ENCODE results near the gene LRRC8E. TPM values are rescaled to one million over a fixed set of nuclear protein-coding genes. Genes with fewer than 3 reads are reported as not detected.

Gene LRRC8E
- total RNA-seq, 2 donors from 2014 or later, result 2.8 to 3.4 TPM

DNA sequence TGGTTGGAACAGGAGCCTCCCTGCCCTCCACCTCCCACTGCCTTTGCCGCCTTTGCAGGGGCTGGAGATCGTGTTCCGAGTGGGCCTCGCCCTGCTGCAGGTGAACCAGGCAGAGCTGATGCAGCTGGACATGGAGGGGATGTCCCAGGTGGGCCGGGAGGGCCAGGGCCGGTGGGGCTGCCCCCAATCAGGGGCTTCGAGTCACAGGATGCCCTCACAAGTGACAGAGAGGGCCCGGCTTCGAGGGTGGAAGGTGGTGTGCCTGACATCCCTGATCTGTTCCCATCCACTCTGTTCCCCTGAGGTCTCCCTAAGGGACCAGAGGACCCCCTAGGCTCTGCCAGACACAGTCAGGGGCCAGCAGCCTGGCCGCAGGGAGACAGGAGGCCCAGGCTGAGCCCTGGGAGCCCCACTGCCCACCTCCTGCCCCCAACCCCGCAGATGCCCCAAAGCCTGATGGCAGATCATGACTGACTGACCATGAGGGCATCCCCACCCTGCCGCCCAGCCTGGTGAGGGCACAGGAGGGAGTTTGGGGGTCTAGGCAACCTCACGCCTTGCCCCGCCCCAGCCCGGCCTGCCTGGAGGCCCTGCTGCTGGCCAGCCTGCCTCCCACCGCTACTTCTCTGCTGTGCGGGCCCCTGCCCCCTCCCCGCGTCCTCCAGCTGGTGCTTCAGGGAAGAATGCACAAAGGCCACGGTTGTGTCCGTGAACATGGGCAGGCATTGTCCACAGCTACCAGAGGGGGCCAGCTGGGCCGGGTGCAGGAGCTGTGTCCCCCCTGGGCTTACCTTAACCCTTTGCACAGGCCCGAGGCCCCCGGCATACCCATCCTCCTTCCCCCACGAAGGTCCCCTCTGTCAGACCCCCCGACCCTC lies 36.4 kb upstream of the LRRC8E start:
- Histone ChIP-seq H3K27me3 (ENCODE audit: control insufficient read depth, insufficient read depth, low read length, poor library complexity, severe bottlenecking) (peaks cover 5% of the 10 kb centered on the region), H3K36me3 (ENCODE audit: control insufficient read depth, insufficient read depth, low read length) (no peaks in the 10 kb centered on the region), H3K4me3 (ENCODE audit: low read length) (no peak overlapping the region), H3K9me3 (ENCODE audit: control insufficient read depth, low read length) (no peaks in the 10 kb centered on the region), H3K9ac (ENCODE audit: extremely low read depth, low read length, poor library complexity, severe bottlenecking) (no peak overlapping the region), H3K27ac (ENCODE audit: low read depth, low read length) (peak overlapping the region; percentile 17), H3K4me1 (ENCODE audit: control insufficient read depth, insufficient read depth, low read length) (peaks cover 3% of the 10 kb centered on the region)
- peaks cover 3% of the 10 kb centered on the region for H3K4me1 Mint-ChIP-seq
- no peak overlapping the region for H3K4me3 Mint-ChIP-seq
- TF ChIP-seq, protein P1, sequence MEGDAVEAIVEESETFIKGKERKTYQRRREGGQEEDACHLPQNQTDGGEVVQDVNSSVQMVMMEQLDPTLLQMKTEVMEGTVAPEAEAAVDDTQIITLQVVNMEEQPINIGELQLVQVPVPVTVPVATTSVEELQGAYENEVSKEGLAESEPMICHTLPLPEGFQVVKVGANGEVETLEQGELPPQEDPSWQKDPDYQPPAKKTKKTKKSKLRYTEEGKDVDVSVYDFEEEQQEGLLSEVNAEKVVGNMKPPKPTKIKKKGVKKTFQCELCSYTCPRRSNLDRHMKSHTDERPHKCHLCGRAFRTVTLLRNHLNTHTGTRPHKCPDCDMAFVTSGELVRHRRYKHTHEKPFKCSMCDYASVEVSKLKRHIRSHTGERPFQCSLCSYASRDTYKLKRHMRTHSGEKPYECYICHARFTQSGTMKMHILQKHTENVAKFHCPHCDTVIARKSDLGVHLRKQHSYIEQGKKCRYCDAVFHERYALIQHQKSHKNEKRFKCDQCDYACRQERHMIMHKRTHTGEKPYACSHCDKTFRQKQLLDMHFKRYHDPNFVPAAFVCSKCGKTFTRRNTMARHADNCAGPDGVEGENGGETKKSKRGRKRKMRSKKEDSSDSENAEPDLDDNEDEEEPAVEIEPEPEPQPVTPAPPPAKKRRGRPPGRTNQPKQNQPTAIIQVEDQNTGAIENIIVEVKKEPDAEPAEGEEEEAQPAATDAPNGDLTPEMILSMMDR (conservative IDR thresholded peaks at IDR 0.05), result no peak
- WGBS, 2 experiments (ENCODE audit: insufficient coverage in 1 of 2, insufficient read length in 1 of 2), result 84 to 86% methylated on average over 15 to 26 of the region's 26 CpGs
- no peaks in the 10 kb centered on the region for H3K36me3 Mint-ChIP-seq (ENCODE audit: low read depth)
- H3K27ac Mint-ChIP-seq, result no peak overlapping the region
- H3K9me3 Mint-ChIP-seq, result no peaks in the 10 kb centered on the region
- no peak for DNase-seq
- peaks cover 28% of the 10 kb centered on the region for H3K27me3 Mint-ChIP-seq (ENCODE audit: insufficient read depth)

DNA sequence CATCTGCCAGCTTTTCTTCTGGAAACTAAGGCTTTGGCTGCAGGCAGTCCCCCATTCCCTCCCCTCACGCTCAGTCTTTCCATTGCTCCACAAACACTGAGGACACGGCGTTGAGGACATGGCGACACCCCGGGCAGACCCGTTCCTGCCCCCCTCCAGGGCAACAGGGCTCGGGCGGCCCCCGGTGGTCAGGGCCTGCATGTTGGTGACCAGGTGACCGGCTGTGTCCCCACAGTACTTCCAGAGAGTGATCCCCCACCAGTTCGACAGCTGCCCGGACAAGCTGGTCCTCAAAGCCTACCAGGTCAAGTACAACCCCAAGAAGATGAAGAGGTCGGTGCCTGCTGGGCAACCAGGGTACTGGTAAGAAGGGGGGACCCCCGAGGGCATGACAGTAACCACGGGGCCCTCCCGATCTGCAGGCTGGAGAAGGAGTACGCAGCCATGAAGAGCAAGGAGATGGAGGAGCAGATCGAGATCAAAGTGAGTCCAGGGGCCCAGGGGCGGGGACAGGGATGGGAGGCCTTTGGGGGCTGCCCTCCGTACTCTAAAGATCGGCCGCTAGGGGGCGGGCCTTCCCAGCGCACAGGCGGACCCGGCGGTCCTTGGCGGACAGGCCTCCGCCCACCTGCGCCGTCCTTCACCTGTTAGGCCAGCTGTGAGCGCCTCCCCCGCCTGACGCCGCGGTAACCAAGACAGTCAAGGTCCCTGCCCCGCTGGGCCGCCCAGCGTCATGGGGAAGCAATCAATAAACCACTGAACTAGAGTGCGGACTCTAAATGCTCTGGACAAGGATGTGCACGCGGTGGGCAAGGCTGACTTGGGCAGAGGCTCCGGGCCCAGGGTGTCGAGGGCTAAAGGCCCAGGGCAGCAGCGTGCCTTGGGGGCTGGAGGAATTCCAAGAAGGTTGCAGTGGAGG lies 35.2 kb upstream of the LRRC8E start:
- Histone ChIP-seq H3K4me1 (ENCODE audit: control insufficient read depth, insufficient read depth, low read length) (peaks cover 3% of the 10 kb centered on the region), H3K36me3 (ENCODE audit: control insufficient read depth, insufficient read depth, low read length) (no peaks in the 10 kb centered on the region), H3K27ac (ENCODE audit: low read depth, low read length) (no peak overlapping the region), H3K4me3 (ENCODE audit: low read length) (no peak overlapping the region), H3K27me3 (ENCODE audit: control insufficient read depth, insufficient read depth, low read length, poor library complexity, severe bottlenecking) (peaks cover 12% of the 10 kb centered on the region), H3K9me3 (ENCODE audit: control insufficient read depth, low read length) (no peaks in the 10 kb centered on the region), H3K9ac (ENCODE audit: extremely low read depth, low read length, poor library complexity, severe bottlenecking) (no peak overlapping the region)
- TF ChIP-seq, protein P1 (conservative IDR thresholded peaks at IDR 0.05), result peak; percentile 98
- Mint-ChIP-seq H3K36me3 (ENCODE audit: low read depth) (no peaks in the 10 kb centered on the region), H3K4me1 (peaks cover 3% of the 10 kb centered on the region), H3K9me3 (no peaks in the 10 kb centered on the region), H3K27me3 (ENCODE audit: insufficient read depth) (peaks cover 32% of the 10 kb centered on the region), H3K27ac (peak overlapping the region; percentile 64), H3K4me3 (no peak overlapping the region)
- WGBS, 2 experiments (ENCODE audit: insufficient coverage in 1 of 2, insufficient read length in 1 of 2), result 24 to 33% methylated on average over 31 to 45 of the region's 45 CpGs
- peak; percentile 97 for DNase-seq

- TF ChIP-seq, protein P1 (conservative IDR thresholded peaks at IDR 0.05), result no peak
- no peak overlapping the region for H3K4me3 ChIP-seq (ENCODE audit: low read length)
- no peak overlapping the region for H3K9ac ChIP-seq (ENCODE audit: extremely low read depth, low read length, poor library complexity, severe bottlenecking)
These were observed 34.6 kb upstream of the LRRC8E start for GRCh38 chr19:7853770-7854128.

More at GRCh38 chr19:7853770-7854128, 34.6 kb upstream of the LRRC8E start:
- peak overlapping the region; percentile 64 for H3K27ac Mint-ChIP-seq
- peaks cover 7% of the 10 kb centered on the region for H3K4me1 ChIP-seq (ENCODE audit: control insufficient read depth, insufficient read depth, low read length)
- WGBS, 2 experiments (ENCODE audit: insufficient coverage in 1 of 2, insufficient read length in 1 of 2), result 72 to 74% methylated on average over 12 of the region's 12 CpGs
- no peaks in the 10 kb centered on the region for H3K36me3 Mint-ChIP-seq (ENCODE audit: low read depth)
- H3K4me3 Mint-ChIP-seq, result no peak overlapping the region
- H3K27me3 ChIP-seq (ENCODE audit: control insufficient read depth, insufficient read depth, low read length, poor library complexity, severe bottlenecking), result peaks cover 12% of the 10 kb centered on the region
- H3K27me3 Mint-ChIP-seq (ENCODE audit: insufficient read depth), result peaks cover 31% of the 10 kb centered on the region
- no peaks in the 10 kb centered on the region for H3K9me3 ChIP-seq (ENCODE audit: control insufficient read depth, low read length)
- H3K27ac ChIP-seq (ENCODE audit: low read depth, low read length), result no peak overlapping the region
- no peak for DNase-seq
- H3K4me1 Mint-ChIP-seq, result peaks cover 3% of the 10 kb centered on the region
- H3K36me3 ChIP-seq (ENCODE audit: control insufficient read depth, insufficient read depth, low read length), result no peaks in the 10 kb centered on the region
- H3K9me3 Mint-ChIP-seq, result no peaks in the 10 kb centered on the region

Measured in endodermal cell (in vitro differentiated cells).